Measurements from ENCODE around the gene TTC28.

DNA sequence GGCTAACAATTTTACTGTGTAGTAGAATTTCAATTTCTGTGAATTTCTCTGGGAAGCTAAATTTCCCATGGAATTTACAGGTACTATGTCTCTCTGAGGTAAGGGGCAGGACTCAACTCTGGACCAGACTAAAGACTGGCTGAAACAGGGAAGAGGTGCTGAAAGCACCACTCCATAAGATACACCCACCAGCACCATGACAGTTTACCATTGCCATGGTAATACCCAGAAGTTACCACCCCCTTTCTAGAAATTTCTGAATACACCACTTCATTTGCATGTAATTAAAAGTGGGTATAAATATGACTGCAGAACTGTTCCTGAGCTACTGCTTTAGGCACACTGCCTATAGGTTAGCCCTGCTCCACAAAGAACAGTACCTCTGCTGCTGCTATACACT lies 274.1 kb downstream of the TTC28 start:
- TF ChIP-seq EP300 (IDR thresholded peaks at IDR 0.05), result no peak
- TF ChIP-seq CTCF (IDR thresholded peaks at IDR 0.05), result no peak
- TF ChIP-seq POLR2AphosphoS5 (IDR thresholded peaks at IDR 0.05), result no peak

Measured in gastroesophageal sphincter (tissue), 3 donors.